Measurements from ENCODE around the gene TRAIP. TPM values are rescaled to one million over a fixed set of nuclear protein-coding genes. Genes with fewer than 3 reads are reported as not detected.

The TRAIP gene
- total RNA-seq, 1 experiment from 2014 or later = 28.0 TPM

DNA sequence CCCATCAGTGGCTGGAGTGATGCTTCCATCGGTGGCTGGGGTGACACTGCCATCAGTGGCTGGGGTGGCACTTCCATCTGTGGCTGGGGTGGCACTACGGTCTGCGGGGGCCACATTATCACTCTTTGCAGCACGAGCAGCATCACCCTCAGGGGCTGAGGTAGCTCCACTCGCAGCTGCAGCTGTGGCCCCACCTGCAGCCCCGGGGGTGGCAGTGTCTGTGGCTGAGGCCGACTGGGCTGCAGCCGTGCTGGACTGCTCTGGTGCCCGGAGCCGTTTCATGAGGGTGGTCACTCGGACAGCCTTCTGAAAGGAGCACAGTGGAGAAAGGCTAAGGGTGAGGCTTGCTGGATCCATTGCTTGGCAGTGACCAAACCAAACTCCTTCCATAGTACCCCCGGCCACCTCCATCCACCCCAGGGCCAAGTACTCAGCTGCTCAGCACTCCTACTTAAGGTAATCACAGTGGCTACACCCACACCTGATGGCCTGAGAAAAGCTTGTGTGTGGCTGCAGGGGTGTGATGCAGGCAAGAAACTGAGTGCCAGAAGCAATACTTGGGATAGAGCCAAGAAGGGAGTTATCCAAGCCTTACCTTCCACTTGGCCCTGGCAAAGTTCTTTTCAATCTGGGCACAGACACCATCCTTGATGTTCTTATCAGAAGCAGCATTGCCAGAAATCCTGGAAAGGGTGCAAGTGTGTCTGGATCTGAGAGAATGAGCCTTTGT lies 3.4 kb upstream of the TRAIP start:
- H3K27me3 Mint-ChIP-seq (ENCODE audit: insufficient read depth, unreplicated experiment) = no peaks in the 10 kb centered on the region
- POLR2A ChIA-PET = no interaction called here

DNA sequence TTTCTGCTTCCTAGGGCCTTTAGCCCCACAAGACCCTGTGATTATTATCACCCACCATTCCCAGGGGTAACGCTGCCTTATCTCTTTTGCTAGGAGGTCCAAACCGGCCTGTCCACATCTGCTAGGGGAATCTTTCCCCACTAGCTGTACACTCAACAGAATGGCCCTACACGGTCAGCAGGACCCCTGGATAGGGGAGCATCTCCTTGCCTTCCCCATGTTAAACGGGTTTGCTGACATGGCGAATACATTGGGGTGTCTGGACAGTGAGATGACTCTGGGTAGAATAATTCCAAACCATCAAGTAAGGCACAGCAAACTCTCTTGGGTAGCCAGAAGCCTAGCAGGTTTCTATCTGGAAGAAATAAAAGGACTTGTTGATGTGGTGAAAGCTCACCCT lies 702 bp downstream of the TRAIP start:
- H3K9me3 ChIP-seq = no peaks in the 10 kb centered on the region
- TF ChIP-seq, protein P1, sequence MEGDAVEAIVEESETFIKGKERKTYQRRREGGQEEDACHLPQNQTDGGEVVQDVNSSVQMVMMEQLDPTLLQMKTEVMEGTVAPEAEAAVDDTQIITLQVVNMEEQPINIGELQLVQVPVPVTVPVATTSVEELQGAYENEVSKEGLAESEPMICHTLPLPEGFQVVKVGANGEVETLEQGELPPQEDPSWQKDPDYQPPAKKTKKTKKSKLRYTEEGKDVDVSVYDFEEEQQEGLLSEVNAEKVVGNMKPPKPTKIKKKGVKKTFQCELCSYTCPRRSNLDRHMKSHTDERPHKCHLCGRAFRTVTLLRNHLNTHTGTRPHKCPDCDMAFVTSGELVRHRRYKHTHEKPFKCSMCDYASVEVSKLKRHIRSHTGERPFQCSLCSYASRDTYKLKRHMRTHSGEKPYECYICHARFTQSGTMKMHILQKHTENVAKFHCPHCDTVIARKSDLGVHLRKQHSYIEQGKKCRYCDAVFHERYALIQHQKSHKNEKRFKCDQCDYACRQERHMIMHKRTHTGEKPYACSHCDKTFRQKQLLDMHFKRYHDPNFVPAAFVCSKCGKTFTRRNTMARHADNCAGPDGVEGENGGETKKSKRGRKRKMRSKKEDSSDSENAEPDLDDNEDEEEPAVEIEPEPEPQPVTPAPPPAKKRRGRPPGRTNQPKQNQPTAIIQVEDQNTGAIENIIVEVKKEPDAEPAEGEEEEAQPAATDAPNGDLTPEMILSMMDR (IDR thresholded peaks at IDR 0.05; ENCODE audit: insufficient read depth in 1 of 2, low read depth in 1 of 2, low read length in 1 of 2, severe bottlenecking in 1 of 2, unreplicated experiment in 1 of 2) = no peak
- CTCF ChIA-PET = interaction anchor here (1.1 to 1.7 kb wide), 2 partner anchors 53 to 74 kb away, joined by 3 to 4 read pairs; partner anchors contain the start of genes INKA1 and MON1A
- no peaks in the 10 kb centered on the region for H3K27me3 Mint-ChIP-seq (ENCODE audit: insufficient read depth, unreplicated experiment)
- no peak for DNase-seq
- peaks cover 6% of the 10 kb centered on the region for H3K4me1 Mint-ChIP-seq (ENCODE audit: low read depth, unreplicated experiment)
- intact Hi-C loops (cut with micrococcal nuclease; ENCODE audit: unreplicated experiment) = loop anchor here (1.0 to 5.0 kb wide), 3 partner anchors 18 to 74 kb away; partner anchors contain the start of genes MON1A and MST1R
- H3K4me3 ChIP-seq (ENCODE audit: low read depth, low read length) = peak overlapping the region; percentile 87
- H3K4me3 Mint-ChIP-seq (ENCODE audit: unreplicated experiment) = peak overlapping the region; percentile 93
- no peaks in the 10 kb centered on the region for H3K9me3 Mint-ChIP-seq (ENCODE audit: unreplicated experiment)
- peak overlapping the region; percentile 88 for H3K27ac Mint-ChIP-seq (ENCODE audit: unreplicated experiment)
- no peaks in the 10 kb centered on the region for H3K36me3 ChIP-seq (ENCODE audit: control insufficient read depth, insufficient read depth, low read length)
- no TSS peak for BruUV-seq (replicated peaks)
- H3K27me3 ChIP-seq (replicated peaks; ENCODE audit: control insufficient read depth, insufficient read depth, low read length) = no peaks in the 10 kb centered on the region
- POLR2A ChIA-PET = interaction anchor here (1.1 kb wide), 1 partner anchor 25 kb away, joined by 3 read pairs; no protein-coding TSS in a partner anchor
- H3K36me3 Mint-ChIP-seq (ENCODE audit: insufficient read depth, unreplicated experiment) = peaks cover 7% of the 10 kb centered on the region
- 0 out of 2 replicates have a peak, but pooled peaks cover 4% of the 10 kb centered on the region for H3K4me1 ChIP-seq

More for the DNA sequence above, 3.4 kb upstream of the TRAIP start:
- H3K27me3 ChIP-seq (replicated peaks; ENCODE audit: control insufficient read depth, insufficient read depth, low read length) = no peaks in the 10 kb centered on the region
- no peak overlapping the region for H3K4me3 ChIP-seq (ENCODE audit: low read depth, low read length)
- H3K9me3 ChIP-seq = no peaks in the 10 kb centered on the region
- BruUV-seq (replicated peaks) = no TSS peak
- H3K27ac Mint-ChIP-seq (ENCODE audit: unreplicated experiment) = no peak overlapping the region
- H3K36me3 ChIP-seq (ENCODE audit: control insufficient read depth, insufficient read depth, low read length) = no peaks in the 10 kb centered on the region
- H3K4me1 Mint-ChIP-seq (ENCODE audit: low read depth, unreplicated experiment) = peaks cover 6% of the 10 kb centered on the region
- no peaks in the 10 kb centered on the region for H3K9me3 Mint-ChIP-seq (ENCODE audit: unreplicated experiment)
- H3K4me3 Mint-ChIP-seq (ENCODE audit: unreplicated experiment) = no peak overlapping the region
- DNase-seq = no peak
- H3K36me3 Mint-ChIP-seq (ENCODE audit: insufficient read depth, unreplicated experiment) = peaks cover 7% of the 10 kb centered on the region
- intact Hi-C loops (cut with micrococcal nuclease; ENCODE audit: unreplicated experiment) = loop anchor here (5.0 kb wide), 1 partner anchor 43 kb away; the partner anchor contains the start of gene MST1R
- H3K4me1 ChIP-seq = 0 out of 2 replicates have a peak, but pooled peaks cover 4% of the 10 kb centered on the region
- CTCF ChIA-PET = no interaction called here
- TF ChIP-seq, protein P1 (IDR thresholded peaks at IDR 0.05; ENCODE audit: insufficient read depth in 1 of 2, low read depth in 1 of 2, low read length in 1 of 2, severe bottlenecking in 1 of 2, unreplicated experiment in 1 of 2) = no peak

DNA sequence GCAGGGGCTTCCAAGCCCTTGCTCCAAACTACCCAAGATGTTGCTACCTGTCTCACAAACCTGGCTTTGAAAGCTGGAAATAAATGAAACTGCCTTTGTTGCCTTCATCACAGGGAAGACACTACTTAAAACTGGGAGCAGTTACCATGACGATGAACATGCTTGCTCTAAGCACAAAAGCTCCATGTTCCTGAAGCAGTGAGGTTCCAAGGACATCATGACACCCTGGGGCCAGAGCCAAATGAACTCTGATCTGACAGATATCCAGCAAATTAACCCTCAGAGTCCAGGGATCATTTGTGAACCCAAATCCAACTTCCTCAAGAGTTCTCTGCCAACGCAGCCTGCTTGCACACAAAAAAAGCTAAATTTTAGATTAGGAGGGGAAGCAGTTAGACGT lies 10.7 kb downstream of the TRAIP start:
- TF ChIP-seq, protein P1 (IDR thresholded peaks at IDR 0.05; ENCODE audit: insufficient read depth in 1 of 2, low read depth in 1 of 2, low read length in 1 of 2, severe bottlenecking in 1 of 2, unreplicated experiment in 1 of 2) = no peak
- CTCF ChIA-PET = interaction anchor here (0.6 kb wide), 1 partner anchor 20 kb away, joined by 3 read pairs; no protein-coding TSS in a partner anchor
- Mint-ChIP-seq H3K27me3 (ENCODE audit: insufficient read depth, unreplicated experiment) (no peaks in the 10 kb centered on the region), H3K27ac (ENCODE audit: unreplicated experiment) (no peak overlapping the region), H3K36me3 (ENCODE audit: insufficient read depth, unreplicated experiment) (peaks cover 19% of the 10 kb centered on the region), H3K9me3 (ENCODE audit: unreplicated experiment) (no peaks in the 10 kb centered on the region), H3K4me3 (ENCODE audit: unreplicated experiment) (no peak overlapping the region), H3K4me1 (ENCODE audit: low read depth, unreplicated experiment) (no peaks in the 10 kb centered on the region)
- POLR2A ChIA-PET = no interaction called here
- no peaks in the 10 kb centered on the region for H3K27me3 ChIP-seq (replicated peaks; ENCODE audit: control insufficient read depth, insufficient read depth, low read length)
- intact Hi-C loops (cut with micrococcal nuclease; ENCODE audit: unreplicated experiment) = no loop called here
- H3K4me3 ChIP-seq (ENCODE audit: low read depth, low read length) = no peak overlapping the region
- no peaks in the 10 kb centered on the region for H3K4me1 ChIP-seq
- H3K36me3 ChIP-seq (ENCODE audit: control insufficient read depth, insufficient read depth, low read length) = no peaks in the 10 kb centered on the region
- no TSS peak for BruUV-seq (replicated peaks)
- no peak for DNase-seq
- no peaks in the 10 kb centered on the region for H3K9me3 ChIP-seq
